Measurements from ENCODE around the gene ZNF414. TPM values are rescaled to one million over a fixed set of nuclear protein-coding genes. Genes with fewer than 3 reads are reported as not detected.

The ZNF414 gene
- total and polyA plus RNA-seq, 11 donors, result 5.6 to 26.6 (median 14.8) TPM

GRCh38 chr19:8510589-8511115, 3.3 kb downstream of the ZNF414 start:
- H3K36me3 ChIP-seq, result peaks cover 0 to 18% (median 4%) of the 10 kb centered on the region in 9 donors
- H3K9me3 ChIP-seq, result no peaks in the 10 kb centered on the region
- intact Hi-C loops (cut with DNase I), result loop anchor here in 3 of 10 donors (5.0 kb wide), 2 partner anchors 63 to 98 kb away; partner anchors contain the start of gene MARCHF2 (in 2 of the 3)
- peaks cover 4 to 46% (median 24%) of the 10 kb centered on the region in 12 donors for H3K4me1 ChIP-seq
- ATAC-seq (no peak), DNase-seq (no peak)
- no peak for TF ChIP-seq CTCF (IDR thresholded peaks at IDR 0.05)
- no peak overlapping the region for H3K27ac ChIP-seq
- WGBS, 4 donors, result 81 to 88% (median 83%) methylated on average over 30 to 52 of the region's 52 CpGs
- H3K4me3 ChIP-seq, result no peak overlapping the region
- H3K27me3 ChIP-seq, result no peaks in the 10 kb centered on the region

- intact Hi-C loops (cut with DNase I), result loop anchor here (1.0 to 10.0 kb wide), 9 partner anchors 49 to 154 kb away; partner anchors contain the start of genes MARCHF2 (in 4 of the 10) and HNRNPM (in 1 of the 10)
- DNase-seq (no peak), ATAC-seq (peak in 3 of 4 donors; percentile 1 to 49 (median 17))
- TF ChIP-seq POLR2A (IDR thresholded peaks at IDR 0.05), result no peak
- TF ChIP-seq CTCF (IDR thresholded peaks at IDR 0.05), result peak in 2 of 12 donors; percentile 15 to 25
- Histone ChIP-seq H3K4me3 (peak overlapping the region in 11 of 12 donors; percentile 19 to 84 (median 61)), H3K9me3 (no peaks in the 10 kb centered on the region), H3K27me3 (no peaks in the 10 kb centered on the region), H3K4me1 (peaks cover 0 to 47% (median 10%) of the 10 kb centered on the region in 12 donors), H3K27ac (peak overlapping the region in 5 of 12 donors; percentile 14 to 58 (median 18)), H3K36me3 (peaks cover 0 to 15% (median 4%) of the 10 kb centered on the region in 9 donors)
- 18 to 24% (median 21%) methylated on average over 16 to 18 of the region's 18 CpGs for WGBS, 4 donors
Observed at GRCh38 chr19:8506402-8506957, 7.5 kb downstream of the ZNF414 start.

DNA sequence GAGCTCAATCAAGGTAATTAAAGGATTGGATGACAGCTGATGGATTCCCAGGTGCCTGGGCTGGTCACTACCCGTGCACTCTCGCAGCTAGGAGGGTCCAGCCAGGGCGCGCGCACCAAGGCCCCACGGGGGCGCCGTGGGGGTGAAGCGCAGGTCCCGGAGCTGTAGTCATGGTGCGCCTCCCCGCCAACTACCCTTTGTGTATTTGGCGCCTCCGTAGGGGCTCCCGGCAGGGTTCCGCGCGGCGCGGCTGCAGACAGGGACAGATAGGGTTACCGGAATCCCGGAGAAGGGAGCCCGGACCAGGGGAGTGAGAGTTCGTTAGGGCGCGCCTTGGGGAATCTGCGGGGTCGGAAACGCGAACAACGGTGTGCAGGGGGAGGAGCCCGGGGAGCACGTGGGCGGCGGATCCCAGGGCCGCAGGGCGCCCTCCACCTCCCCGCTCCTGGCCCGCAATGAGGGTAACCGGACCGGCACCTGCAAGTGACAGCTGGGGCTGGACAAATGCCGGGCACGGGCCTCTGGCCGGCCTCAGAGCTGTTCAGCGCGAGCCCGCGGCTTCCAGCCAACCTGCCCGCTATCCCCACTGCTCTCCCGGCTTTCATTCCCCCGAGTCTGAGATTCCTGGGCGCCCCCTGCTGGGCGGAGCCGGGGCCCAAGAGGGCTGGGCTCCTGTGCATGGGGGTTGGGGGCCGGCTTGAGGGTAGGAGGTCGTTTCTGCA, 8.1 kb downstream of the ZNF414 start:
- ATAC-seq, result peak; percentile 73 to 89 (median 84)
- H3K4me1 ChIP-seq, result peaks cover 0 to 51% (median 10%) of the 10 kb centered on the region in 12 donors
- WGBS, 4 donors, result 0% methylated on average over 35 to 56 of the region's 56 CpGs
- intact Hi-C loops (cut with DNase I), result loop anchor here (1.0 to 10.0 kb wide), 9 partner anchors 49 to 154 kb away; partner anchors contain the start of genes MARCHF2 (in 5 of the 10) and HNRNPM (in 1 of the 10)
- peak; percentile 82 to 93 (median 88) for TF ChIP-seq CTCF (IDR thresholded peaks at IDR 0.05)
- TF ChIP-seq POLR2A (IDR thresholded peaks at IDR 0.05), result peak in 1 of 2 donors; percentile 17
- no peaks in the 10 kb centered on the region for H3K9me3 ChIP-seq
- H3K36me3 ChIP-seq, result peaks cover 0 to 9% (median 0%) of the 10 kb centered on the region in 9 donors
- DNase-seq, result peak; percentile 79 to 90 (median 81)
- H3K27ac ChIP-seq, result peak overlapping the region in 6 of 12 donors; percentile 14 to 58 (median 30)
- no peaks in the 10 kb centered on the region for H3K27me3 ChIP-seq
- peak overlapping the region; percentile 19 to 84 (median 60) for H3K4me3 ChIP-seq

All from heart left ventricle (tissue), 16 donors.